OCI-LY7 (cell line): ENCODE data around the gene SLC25A21. TPM values are rescaled to one million over a fixed set of nuclear protein-coding genes. Genes with fewer than 3 reads are reported as not detected.

Experiments used
- BruUV-seq: library from RNA; stranded (reverse); fragments of 400-500 nt; replicated peaks from 2 replicates; lab custom pipeline; 2021; lab: Mats Ljungman, UMichigan
- CTCF ChIA-PET: fragments of 300-600 bp; sonication (Branson Sonifier 250); formaldehyde crosslinking; loops from one replicate; lab custom pipeline; 2022; ENCODE audit warnings: antibody characterized with exemption; ENCODE audit not compliant: unreplicated experiment; lab: Charles Lee
- POLR2A ChIA-PET: fragments of 300-600 bp; sonication (Branson Sonifier 250); formaldehyde crosslinking; loops from one replicate; lab custom pipeline; 2022; ENCODE audit warnings: antibody characterized with exemption; lab: Charles Lee
- DNase-seq: peaks from one replicate; pipeline ENCODE4 v3.0.0-alpha.2; 2015; ENCODE audit warnings: low spot score
- H2AFZ ChIP-seq: fragments of 200-600 bp; sonication (generic), shearing (Covaris generic); 2 replicates; pipeline ENCODE4 v1.6.1; 2014; ENCODE audit warnings: mild to moderate bottlenecking, antibody characterized with exemption, low read length, moderate library complexity
- H3K27ac ChIP-seq: fragments of 200-600 bp; sonication (generic); 2 replicates; pipeline ENCODE4 v1.5.1; 2014; ENCODE audit warnings: mixed run types, low read depth, mild to moderate bottlenecking, moderate library complexity, low read length, inconsistent platforms; ENCODE audit not compliant: poor library complexity, severe bottlenecking
- H3K36me3 ChIP-seq: fragments of 200-600 bp; sonication (generic); 2 replicates; pipeline ENCODE4 v1.6.1; 2014; ENCODE audit warnings: mild to moderate bottlenecking, antibody characterized with exemption, low read length, moderate library complexity, mixed read lengths; ENCODE audit not compliant: insufficient read depth
- H3K4me1 ChIP-seq: fragments of 200-600 bp; sonication (generic); 2 replicates; pipeline ENCODE4 v1.5.1; 2014; ENCODE audit warnings: mild to moderate bottlenecking, low read length; ENCODE audit not compliant: insufficient read depth, poor library complexity, severe bottlenecking
- H3K4me2 ChIP-seq: fragments of 200-600 bp; sonication (generic); 2 replicates; pipeline ENCODE4 v1.6.1; 2014; ENCODE audit warnings: mild to moderate bottlenecking, low read length
- H3K4me3 ChIP-seq: fragments of 200-600 bp; sonication (generic); 2 replicates; pipeline ENCODE4 v1.5.1; 2014; ENCODE audit warnings: mild to moderate bottlenecking, low read depth, low read length; ENCODE audit not compliant: poor library complexity, severe bottlenecking
- H3K79me2 ChIP-seq: fragments of 200-600 bp; sonication (generic); 2 replicates; pipeline ENCODE4 v1.6.1; 2016; ENCODE audit warnings: low read depth, mild to moderate bottlenecking, low read length, moderate library complexity, mixed read lengths; ENCODE audit not compliant: insufficient read depth
- H3K9me2 ChIP-seq: fragments of 200-600 bp; sonication (generic); 2 replicates; pipeline ENCODE4 v1.6.1; 2016; ENCODE audit warnings: mild to moderate bottlenecking, low read length, mixed read lengths; ENCODE audit not compliant: insufficient read depth
- H3K9me3 ChIP-seq: fragments of 200-600 bp; sonication (generic); 2 replicates; pipeline ENCODE4 v1.6.1; 2014; ENCODE audit warnings: mild to moderate bottlenecking, mixed run types, low read length, mixed read lengths
- H4K20me1 ChIP-seq: fragments of 200-600 bp; sonication (generic); 2 replicates; pipeline ENCODE4 v1.6.1; 2014; ENCODE audit warnings: mild to moderate bottlenecking, antibody characterized with exemption, low read length, moderate library complexity, mixed read lengths; ENCODE audit not compliant: insufficient read depth
- CTCF ChIP-seq: fragments of 200-600 bp; sonication (generic); conservative IDR thresholded peaks from 2 replicates; pipeline ENCODE4 v1.5.1; 2014; ENCODE audit warnings: mild to moderate bottlenecking, antibody characterized with exemption, low read length, moderate library complexity, mixed read lengths
- EZH2phosphoT487 ChIP-seq: fragments of 200-600 bp; sonication (generic); IDR thresholded peaks from 2 replicates; pipeline ENCODE4 v1.6.1; 2018; ENCODE audit warnings: low read depth, borderline replicate concordance, mild to moderate bottlenecking, mixed run types, antibody characterized with exemption, low read length, moderate library complexity, mixed read lengths
- intact Hi-C: fragments of 100-400 bp; cut with micrococcal nuclease; formaldehyde crosslinking; loops from one replicate; pipeline ENCODE4 v1.10.0; 2022; ENCODE audit not compliant: unreplicated experiment
- total RNA-seq, 2 experiments: library from RNA; depleted of rRNA in 1 of 2; stranded (reverse); fragments of >200 nt in 1 of 2; shearing (Covaris generic) in 1 of 2; gene quantifications; 2 replicates each; pipeline ENCODE4 v1.2.3, GENCODE V29; 2014 to 2022

SLC25A21 gene
- total RNA-seq, 2 experiments from 2014 or later: not detected

GRCh38 chr14:36657399-36658122 is 514.8 kb downstream of the SLC25A21 start:
- no TSS peak for BruUV-seq
- intact Hi-C loops: no loop called here
- no peaks in the 10 kb centered on the region; the same call in 1 of the 2 replicates for H4K20me1 ChIP-seq
- DNase-seq: no peak
- H3K79me2 ChIP-seq: no peaks in the 10 kb centered on the region
- H3K9me2 ChIP-seq: no peaks in the 10 kb centered on the region
- H3K27ac ChIP-seq: no peak overlapping the region
- TF ChIP-seq CTCF: no peak
- no peak for TF ChIP-seq EZH2phosphoT487
- H3K36me3 ChIP-seq: no peaks in the 10 kb centered on the region
- H3K9me3 ChIP-seq: no peaks in the 10 kb centered on the region
- ChIA-PET POLR2A (interaction anchor here (0.7 kb wide), 1 partner anchor 126 kb away, joined by 3 read pairs; no protein-coding TSS in a partner anchor), CTCF (no interaction called here)
- no peak overlapping the region for H3K4me2 ChIP-seq
- no peak overlapping the region for H2AFZ ChIP-seq
- no peak overlapping the region for H3K4me3 ChIP-seq
- H3K4me1 ChIP-seq: peaks cover 12% of the 10 kb centered on the region

- intact Hi-C loops: no loop called here
Measured at GRCh38 chr14:36656687-36657398, 515.6 kb downstream of the SLC25A21 start.

More at GRCh38 chr14:36656687-36657398, 515.6 kb downstream of the SLC25A21 start:
- ChIA-PET POLR2A (no interaction called here), CTCF (no interaction called here)
- Histone ChIP-seq H2AFZ (no peak overlapping the region), H3K4me2 (no peak overlapping the region), H3K4me1 (peaks cover 12% of the 10 kb centered on the region), H3K9me3 (no peaks in the 10 kb centered on the region), H3K36me3 (no peaks in the 10 kb centered on the region), H3K79me2 (no peaks in the 10 kb centered on the region), H3K4me3 (no peak overlapping the region), H3K9me2 (no peaks in the 10 kb centered on the region), H4K20me1 (no peaks in the 10 kb centered on the region; the same call in 1 of the 2 replicates), H3K27ac (no peak overlapping the region)
- DNase-seq: no peak
- TF ChIP-seq CTCF: no peak
- no peak for TF ChIP-seq EZH2phosphoT487
- BruUV-seq: no TSS peak
